Upper lobe of left lung (tissue), 4 donors: ENCODE data around the gene RPL35.

ENCODE experiments used
- POLR2A ChIP-seq, 4 donors: fragments of 450-650 bp; IDR thresholded peaks; one replicate each; pipeline ENCODE4 v1.5.1; 2016 to 2017; ENCODE audit warnings: antibody characterized with exemption in 4 of 4, mild to moderate bottlenecking in 2 of 4
- TF ChIP-seq, protein P1 (sequence below), 6 experiments: fragments of 450-650 bp in 4 of 6; fragments of 200-600 bp in 2 of 6; sonication (generic) in 2 of 6; IDR thresholded peaks; one replicate each; pipeline ENCODE4 v1.5.1; 2016 to 2019; ENCODE audit warnings: antibody characterized with exemption in 6 of 6

DNA sequence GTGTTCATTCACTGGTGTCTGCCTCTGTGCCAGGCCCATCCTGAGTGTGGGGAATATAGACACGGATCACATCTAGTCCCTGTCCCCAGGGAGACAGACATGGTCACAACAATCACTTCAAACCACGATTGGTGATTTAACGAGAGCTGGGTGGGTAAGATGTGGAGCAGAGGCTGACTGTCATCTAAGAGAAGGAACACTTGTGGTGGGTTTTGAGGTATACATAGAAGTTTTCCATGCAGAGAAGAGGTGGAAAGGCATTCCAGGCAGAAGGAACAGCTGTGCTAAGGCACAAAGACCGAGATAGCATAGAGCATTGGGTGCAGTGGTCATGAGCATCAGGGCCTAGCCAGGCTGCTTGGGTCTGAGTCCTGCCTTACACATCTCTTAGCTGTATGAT, 31.2 kb downstream of the RPL35 start:
- TF ChIP-seq, protein P1, sequence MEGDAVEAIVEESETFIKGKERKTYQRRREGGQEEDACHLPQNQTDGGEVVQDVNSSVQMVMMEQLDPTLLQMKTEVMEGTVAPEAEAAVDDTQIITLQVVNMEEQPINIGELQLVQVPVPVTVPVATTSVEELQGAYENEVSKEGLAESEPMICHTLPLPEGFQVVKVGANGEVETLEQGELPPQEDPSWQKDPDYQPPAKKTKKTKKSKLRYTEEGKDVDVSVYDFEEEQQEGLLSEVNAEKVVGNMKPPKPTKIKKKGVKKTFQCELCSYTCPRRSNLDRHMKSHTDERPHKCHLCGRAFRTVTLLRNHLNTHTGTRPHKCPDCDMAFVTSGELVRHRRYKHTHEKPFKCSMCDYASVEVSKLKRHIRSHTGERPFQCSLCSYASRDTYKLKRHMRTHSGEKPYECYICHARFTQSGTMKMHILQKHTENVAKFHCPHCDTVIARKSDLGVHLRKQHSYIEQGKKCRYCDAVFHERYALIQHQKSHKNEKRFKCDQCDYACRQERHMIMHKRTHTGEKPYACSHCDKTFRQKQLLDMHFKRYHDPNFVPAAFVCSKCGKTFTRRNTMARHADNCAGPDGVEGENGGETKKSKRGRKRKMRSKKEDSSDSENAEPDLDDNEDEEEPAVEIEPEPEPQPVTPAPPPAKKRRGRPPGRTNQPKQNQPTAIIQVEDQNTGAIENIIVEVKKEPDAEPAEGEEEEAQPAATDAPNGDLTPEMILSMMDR (IDR thresholded peaks at IDR 0.05), result no peak
- no peak for TF ChIP-seq POLR2A (IDR thresholded peaks at IDR 0.05)
